ENCODE results near the gene HHLA2.

DNA sequence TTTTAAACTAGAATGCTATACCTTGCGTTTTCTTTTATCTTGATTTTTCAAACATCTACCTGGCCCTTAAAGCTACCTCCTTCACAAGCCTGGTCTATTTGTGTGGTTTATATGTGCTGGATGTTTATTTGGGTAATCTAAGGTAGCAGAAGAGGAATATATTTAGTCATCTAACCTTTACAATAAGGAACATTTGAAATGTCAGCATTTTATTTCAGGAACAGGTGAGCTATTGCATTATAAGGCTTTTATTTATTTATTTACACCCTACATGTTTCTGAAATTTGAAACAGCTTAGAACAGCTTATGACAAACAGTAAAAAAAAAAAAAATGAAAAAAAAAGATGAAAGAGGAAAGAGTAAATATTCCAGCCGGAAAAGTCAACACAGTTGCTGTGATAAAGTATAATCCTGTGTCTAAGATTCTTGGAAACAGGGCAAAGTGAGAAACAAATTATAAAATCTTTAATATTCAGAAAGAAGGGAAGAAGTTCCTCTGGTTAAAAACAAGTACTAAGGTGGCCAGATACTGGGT is 19.5 kb downstream of the HHLA2 start:
- TF ChIP-seq YY1 (IDR thresholded peaks at IDR 0.05; ENCODE audit: low read depth) (no peak), TAF1 (IDR thresholded peaks at IDR 0.05; ENCODE audit: low read depth) (no peak), FOXM1 (IDR thresholded peaks at IDR 0.05; ENCODE audit: borderline replicate concordance, low read depth) (no peak), TEAD4 (IDR thresholded peaks at IDR 0.05) (no peak), EP300 (IDR thresholded peaks at IDR 0.05; ENCODE audit: borderline replicate concordance) (no peak), NFIC (IDR thresholded peaks at IDR 0.05) (no peak), TCF12 (IDR thresholded peaks at IDR 0.05; ENCODE audit: low read depth) (no peak), RAD21 (IDR thresholded peaks at IDR 0.05; ENCODE audit: low read depth) (no peak)
- TF ChIP-seq, protein P1, sequence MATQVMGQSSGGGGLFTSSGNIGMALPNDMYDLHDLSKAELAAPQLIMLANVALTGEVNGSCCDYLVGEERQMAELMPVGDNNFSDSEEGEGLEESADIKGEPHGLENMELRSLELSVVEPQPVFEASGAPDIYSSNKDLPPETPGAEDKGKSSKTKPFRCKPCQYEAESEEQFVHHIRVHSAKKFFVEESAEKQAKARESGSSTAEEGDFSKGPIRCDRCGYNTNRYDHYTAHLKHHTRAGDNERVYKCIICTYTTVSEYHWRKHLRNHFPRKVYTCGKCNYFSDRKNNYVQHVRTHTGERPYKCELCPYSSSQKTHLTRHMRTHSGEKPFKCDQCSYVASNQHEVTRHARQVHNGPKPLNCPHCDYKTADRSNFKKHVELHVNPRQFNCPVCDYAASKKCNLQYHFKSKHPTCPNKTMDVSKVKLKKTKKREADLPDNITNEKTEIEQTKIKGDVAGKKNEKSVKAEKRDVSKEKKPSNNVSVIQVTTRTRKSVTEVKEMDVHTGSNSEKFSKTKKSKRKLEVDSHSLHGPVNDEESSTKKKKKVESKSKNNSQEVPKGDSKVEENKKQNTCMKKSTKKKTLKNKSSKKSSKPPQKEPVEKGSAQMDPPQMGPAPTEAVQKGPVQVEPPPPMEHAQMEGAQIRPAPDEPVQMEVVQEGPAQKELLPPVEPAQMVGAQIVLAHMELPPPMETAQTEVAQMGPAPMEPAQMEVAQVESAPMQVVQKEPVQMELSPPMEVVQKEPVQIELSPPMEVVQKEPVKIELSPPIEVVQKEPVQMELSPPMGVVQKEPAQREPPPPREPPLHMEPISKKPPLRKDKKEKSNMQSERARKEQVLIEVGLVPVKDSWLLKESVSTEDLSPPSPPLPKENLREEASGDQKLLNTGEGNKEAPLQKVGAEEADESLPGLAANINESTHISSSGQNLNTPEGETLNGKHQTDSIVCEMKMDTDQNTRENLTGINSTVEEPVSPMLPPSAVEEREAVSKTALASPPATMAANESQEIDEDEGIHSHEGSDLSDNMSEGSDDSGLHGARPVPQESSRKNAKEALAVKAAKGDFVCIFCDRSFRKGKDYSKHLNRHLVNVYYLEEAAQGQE (IDR thresholded peaks at IDR 0.05; ENCODE audit: low read depth), result no peak
